SK-N-SH treated with all-trans-retinoic acid at 6 μM for 48 hours (cell line): ENCODE data around the gene GNL2.
"Not testable (repeated sequence)": the region's sequence is repeated elsewhere in the genome, so short reads cannot be mapped to it uniquely, and the experiment has no call there.

Source experiments
- ATAC-seq: fragments of 200-7000 bp; cut with Tn5 transposase; 3 replicates; pipeline ENCODE4 v1.9.1; 2020; ENCODE audit warnings: mild to moderate bottlenecking, moderate library complexity
- ARNTL ChIP-seq: fragments of 450-650 bp; formaldehyde crosslinking; IDR thresholded peaks from 2 replicates; pipeline ENCODE4 v1.5.0; 2020; ENCODE audit warnings: low read depth, mild to moderate bottlenecking, moderate library complexity, borderline replicate concordance
- BACH2 ChIP-seq: fragments of 250-450 bp; sonication (Bioruptor Pico); IDR thresholded peaks from 2 replicates; pipeline ENCODE4 v1.9.0; 2021; ENCODE audit warnings: mild to moderate bottlenecking, borderline replicate concordance
- CREB5 ChIP-seq: fragments of 250-450 bp; sonication (Bioruptor Pico); IDR thresholded peaks from 2 replicates; pipeline ENCODE4 v1.5.1; 2020; ENCODE audit warnings: low read depth, mild to moderate bottlenecking, moderate library complexity
- CSDC2 ChIP-seq: fragments of 250-450 bp; sonication (Bioruptor Pico); IDR thresholded peaks from 2 replicates; pipeline ENCODE4 v1.5.0; 2020; ENCODE audit warnings: mild to moderate bottlenecking, moderate library complexity
- ESRRG ChIP-seq: fragments of 250-450 bp; sonication (Bioruptor Pico); IDR thresholded peaks from 2 replicates; pipeline ENCODE4 v1.6.1; 2021; ENCODE audit warnings: mild to moderate bottlenecking
- OSR1 ChIP-seq: fragments of 250-450 bp; sonication (Bioruptor Pico); IDR thresholded peaks from 2 replicates; pipeline ENCODE4 v1.8.0; 2022; ENCODE audit warnings: moderate library complexity, mild to moderate bottlenecking, inconsistent platforms
- PATZ1 ChIP-seq: fragments of 250-450 bp; sonication (Bioruptor Pico); IDR thresholded peaks from 2 replicates; pipeline ENCODE4 v1.8.0; 2020; ENCODE audit warnings: mild to moderate bottlenecking, moderate library complexity, borderline replicate concordance
- PPARA ChIP-seq: fragments of 250-450 bp; sonication (Bioruptor Pico); IDR thresholded peaks from 2 replicates; pipeline ENCODE4 v1.5.0; 2020; ENCODE audit warnings: mild to moderate bottlenecking, borderline replicate concordance
- RARB ChIP-seq: fragments of 250-450 bp; sonication (Bioruptor Pico); IDR thresholded peaks from 2 replicates; pipeline ENCODE4 v1.8.0; 2021; ENCODE audit warnings: mild to moderate bottlenecking, moderate library complexity
- TCF4 ChIP-seq: fragments of 250-450 bp; sonication (Bioruptor Pico); IDR thresholded peaks from 2 replicates; pipeline ENCODE4 v1.8.0; 2021; ENCODE audit warnings: mild to moderate bottlenecking, moderate library complexity, borderline replicate concordance
- TOX ChIP-seq: fragments of 250-450 bp; sonication (Bioruptor Pico); IDR thresholded peaks from 2 replicates; pipeline ENCODE4 v1.8.0; 2021; ENCODE audit warnings: mild to moderate bottlenecking, moderate library complexity, borderline replicate concordance
- ZC3H10 ChIP-seq: fragments of 250-450 bp; sonication (Bioruptor Pico); IDR thresholded peaks from 2 replicates; pipeline ENCODE4 v1.5.1; 2021; ENCODE audit warnings: mild to moderate bottlenecking, moderate library complexity
- ZFP3 ChIP-seq: fragments of 250-450 bp; sonication (Bioruptor Pico); IDR thresholded peaks from 2 replicates; pipeline ENCODE4 v1.5.0; 2020; ENCODE audit warnings: mild to moderate bottlenecking, moderate library complexity
- ZFP30 ChIP-seq: fragments of 450-650 bp; formaldehyde crosslinking; IDR thresholded peaks from 2 replicates; pipeline ENCODE4 v1.5.0; 2022; ENCODE audit warnings: mild to moderate bottlenecking, moderate library complexity
- ZNF70 ChIP-seq: fragments of 450-650 bp; formaldehyde crosslinking; IDR thresholded peaks from 2 replicates; pipeline ENCODE4 v1.5.0; 2020; ENCODE audit warnings: mild to moderate bottlenecking, moderate library complexity
- TF ChIP-seq, protein P1 (sequence below): fragments of 250-450 bp; sonication (Bioruptor Pico); IDR thresholded peaks from 2 replicates; pipeline ENCODE4 v1.8.0; 2021; ENCODE audit warnings: low read depth, mild to moderate bottlenecking, moderate library complexity, borderline replicate concordance
- TF ChIP-seq, protein P2 (sequence below): fragments of 250-450 bp; sonication (Bioruptor Pico); IDR thresholded peaks from 2 replicates; pipeline ENCODE4 v1.5.0; 2020; ENCODE audit warnings: mild to moderate bottlenecking, moderate library complexity

GNL2 gene

DNA sequence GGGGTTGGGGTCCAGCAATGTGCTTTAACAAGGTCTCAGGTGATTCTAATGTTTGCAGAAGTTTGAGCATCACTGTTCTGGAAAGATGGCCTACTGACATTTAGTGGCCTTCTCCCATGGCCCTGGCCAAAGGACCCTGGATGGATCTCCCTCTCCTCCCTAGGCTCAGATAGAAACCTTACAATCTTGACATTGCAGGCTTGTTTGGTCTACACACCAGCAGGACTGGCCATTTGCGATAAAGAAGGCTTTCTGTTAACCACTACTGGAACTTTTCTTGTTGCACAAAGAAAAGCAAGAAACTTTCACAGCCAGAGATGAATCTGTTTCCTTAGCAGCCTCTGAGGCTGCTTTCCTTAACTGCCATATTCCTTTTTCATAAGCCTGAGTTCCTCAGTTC, 32.8 kb downstream of the GNL2 start:
- TF ChIP-seq, protein P1, sequence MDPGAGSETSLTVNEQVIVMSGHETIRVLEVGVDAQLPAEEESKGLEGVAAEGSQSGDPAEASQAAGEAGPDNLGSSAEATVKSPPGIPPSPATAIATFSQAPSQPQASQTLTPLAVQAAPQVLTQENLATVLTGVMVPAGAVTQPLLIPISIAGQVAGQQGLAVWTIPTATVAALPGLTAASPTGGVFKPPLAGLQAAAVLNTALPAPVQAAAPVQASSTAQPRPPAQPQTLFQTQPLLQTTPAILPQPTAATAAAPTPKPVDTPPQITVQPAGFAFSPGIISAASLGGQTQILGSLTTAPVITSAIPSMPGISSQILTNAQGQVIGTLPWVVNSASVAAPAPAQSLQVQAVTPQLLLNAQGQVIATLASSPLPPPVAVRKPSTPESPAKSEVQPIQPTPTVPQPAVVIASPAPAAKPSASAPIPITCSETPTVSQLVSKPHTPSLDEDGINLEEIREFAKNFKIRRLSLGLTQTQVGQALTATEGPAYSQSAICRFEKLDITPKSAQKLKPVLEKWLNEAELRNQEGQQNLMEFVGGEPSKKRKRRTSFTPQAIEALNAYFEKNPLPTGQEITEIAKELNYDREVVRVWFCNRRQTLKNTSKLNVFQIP (CRISPR knock-in tag): no peak
- no peak for TF ChIP-seq OSR1
- TF ChIP-seq, protein P2, sequence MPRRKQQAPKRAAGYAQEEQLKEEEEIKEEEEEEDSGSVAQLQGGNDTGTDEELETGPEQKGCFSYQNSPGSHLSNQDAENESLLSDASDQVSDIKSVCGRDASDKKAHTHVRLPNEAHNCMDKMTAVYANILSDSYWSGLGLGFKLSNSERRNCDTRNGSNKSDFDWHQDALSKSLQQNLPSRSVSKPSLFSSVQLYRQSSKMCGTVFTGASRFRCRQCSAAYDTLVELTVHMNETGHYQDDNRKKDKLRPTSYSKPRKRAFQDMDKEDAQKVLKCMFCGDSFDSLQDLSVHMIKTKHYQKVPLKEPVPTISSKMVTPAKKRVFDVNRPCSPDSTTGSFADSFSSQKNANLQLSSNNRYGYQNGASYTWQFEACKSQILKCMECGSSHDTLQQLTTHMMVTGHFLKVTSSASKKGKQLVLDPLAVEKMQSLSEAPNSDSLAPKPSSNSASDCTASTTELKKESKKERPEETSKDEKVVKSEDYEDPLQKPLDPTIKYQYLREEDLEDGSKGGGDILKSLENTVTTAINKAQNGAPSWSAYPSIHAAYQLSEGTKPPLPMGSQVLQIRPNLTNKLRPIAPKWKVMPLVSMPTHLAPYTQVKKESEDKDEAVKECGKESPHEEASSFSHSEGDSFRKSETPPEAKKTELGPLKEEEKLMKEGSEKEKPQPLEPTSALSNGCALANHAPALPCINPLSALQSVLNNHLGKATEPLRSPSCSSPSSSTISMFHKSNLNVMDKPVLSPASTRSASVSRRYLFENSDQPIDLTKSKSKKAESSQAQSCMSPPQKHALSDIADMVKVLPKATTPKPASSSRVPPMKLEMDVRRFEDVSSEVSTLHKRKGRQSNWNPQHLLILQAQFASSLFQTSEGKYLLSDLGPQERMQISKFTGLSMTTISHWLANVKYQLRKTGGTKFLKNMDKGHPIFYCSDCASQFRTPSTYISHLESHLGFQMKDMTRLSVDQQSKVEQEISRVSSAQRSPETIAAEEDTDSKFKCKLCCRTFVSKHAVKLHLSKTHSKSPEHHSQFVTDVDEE (CRISPR knock-in tag): no peak
- no peak for TF ChIP-seq TCF4 (CRISPR knock-in tag)
- TF ChIP-seq ZFP3 (CRISPR knock-in tag): no peak
- no peak for TF ChIP-seq CSDC2 (CRISPR knock-in tag)
- no peak for TF ChIP-seq BACH2 (CRISPR knock-in tag)
- TF ChIP-seq TOX (CRISPR knock-in tag): no peak
- TF ChIP-seq ESRRG (CRISPR knock-in tag): no peak
- no peak for TF ChIP-seq CREB5
- no peak for TF ChIP-seq PATZ1 (CRISPR knock-in tag)
- TF ChIP-seq RARB: no peak
- TF ChIP-seq ZC3H10 (CRISPR knock-in tag): no peak
- no peak for ATAC-seq

- no peak for TF ChIP-seq RARB
- TF ChIP-seq ARNTL (CRISPR knock-in tag): no peak
- no peak for TF ChIP-seq ZFP30 (CRISPR knock-in tag)
- TF ChIP-seq, protein P1 (CRISPR knock-in tag): no peak
- no peak for TF ChIP-seq ZNF70 (CRISPR knock-in tag)
- ATAC-seq: peak; percentile 79
Observed at GRCh38 chr1:37561133-37562132, 34.3 kb downstream of the GNL2 start.

DNA sequence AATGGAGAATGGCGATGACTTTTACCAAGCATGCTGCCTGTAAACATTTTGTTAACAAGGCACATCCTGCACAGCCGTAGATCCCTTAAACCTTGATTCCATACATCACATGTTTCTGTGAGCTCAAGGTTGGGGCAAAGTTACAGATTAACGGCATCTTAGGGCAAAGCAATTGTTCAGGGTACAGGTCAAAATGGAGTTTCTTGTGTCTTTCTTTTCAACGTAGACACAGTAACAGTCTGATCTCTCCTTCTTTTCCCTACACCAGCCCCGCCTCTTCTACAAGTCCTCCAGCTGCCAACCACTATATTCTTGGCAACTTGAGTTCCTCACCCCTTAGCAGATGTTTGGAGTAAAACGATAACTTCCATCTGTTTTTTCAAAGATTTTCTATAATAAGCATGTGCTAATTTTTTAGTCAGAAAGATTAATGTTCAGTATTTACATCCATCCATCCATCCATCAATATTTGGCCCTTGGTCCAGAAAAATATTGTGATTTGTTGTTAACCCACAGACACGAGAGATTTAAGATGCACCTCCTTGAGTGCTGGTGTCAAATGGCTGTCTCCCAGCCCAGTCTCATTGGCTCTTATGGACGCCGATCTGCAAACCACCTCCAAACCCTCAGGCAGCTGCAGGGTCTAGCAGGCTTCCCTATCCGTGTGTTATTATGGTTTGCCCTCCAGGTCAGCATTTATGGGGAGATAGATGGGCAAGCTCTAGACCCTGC, 35.2 kb downstream of the GNL2 start:
- ATAC-seq: no peak
- TF ChIP-seq PPARA (CRISPR knock-in tag) (no peak), ZFP30 (CRISPR knock-in tag) (no peak)

DNA sequence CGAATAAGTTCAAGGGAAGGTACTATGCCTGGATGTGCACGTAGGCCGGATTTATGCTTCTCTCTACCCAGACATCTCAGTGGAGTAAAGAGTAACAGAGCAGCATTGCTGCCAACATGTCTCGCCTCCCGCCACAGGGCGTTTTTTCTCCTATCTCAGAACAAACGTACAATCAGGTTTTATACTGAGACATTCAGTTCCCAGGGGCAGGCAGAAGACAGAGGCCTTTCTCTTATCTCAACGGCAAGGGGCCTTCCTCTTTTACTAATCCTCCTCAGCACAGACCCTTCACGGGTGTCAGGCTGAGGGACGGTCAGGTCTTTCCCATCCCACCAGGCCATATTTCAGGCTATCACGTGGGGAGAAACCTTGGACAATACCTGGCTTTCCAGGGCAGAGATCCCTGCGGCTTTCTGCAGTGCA, 35.8 kb downstream of the GNL2 start:
- ATAC-seq: not testable (repeated sequence)
